ENCODE measurements around the gene DCAF7.

DNA sequence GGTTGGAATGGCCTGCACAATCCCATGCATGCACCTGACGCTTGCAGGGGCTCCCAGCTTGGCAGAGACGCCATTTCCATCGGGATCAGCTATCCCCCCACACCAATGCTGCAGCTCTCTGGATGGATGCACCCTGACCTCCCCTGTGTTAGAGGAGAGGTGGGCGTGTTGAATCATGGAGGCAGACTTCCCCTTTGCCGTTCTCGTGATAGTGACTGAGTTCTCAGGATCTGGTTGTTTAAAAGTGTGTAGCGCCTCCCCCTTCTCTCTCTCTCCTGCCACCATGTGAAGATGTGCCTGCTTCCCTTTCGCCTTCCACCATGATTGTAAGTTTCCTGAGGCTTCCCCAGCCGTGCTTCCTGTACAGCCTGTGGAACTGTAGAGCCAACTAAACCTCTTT, 44.9 kb upstream of the DCAF7 start:
- TF ChIP-seq POLR2A (IDR thresholded peaks at IDR 0.05) (no peak), CTCF (IDR thresholded peaks at IDR 0.05) (no peak)
